Hematopoietic multipotent progenitor cell treated with erythropoietin and hydrocortisone succinate and interleukin-3 and kit ligand, for 4 days (in vitro differentiated cells): ENCODE data around the gene CLDN34.

ENCODE experiments used
- DNase-seq: peaks from one replicate; pipeline ENCODE4 v3.0.0-alpha.2; 2015

The CLDN34 gene

GRCh38 chrX:9983441-9983840 is 16.3 kb downstream of the CLDN34 start:
- DNase-seq, result no peak

DNA sequence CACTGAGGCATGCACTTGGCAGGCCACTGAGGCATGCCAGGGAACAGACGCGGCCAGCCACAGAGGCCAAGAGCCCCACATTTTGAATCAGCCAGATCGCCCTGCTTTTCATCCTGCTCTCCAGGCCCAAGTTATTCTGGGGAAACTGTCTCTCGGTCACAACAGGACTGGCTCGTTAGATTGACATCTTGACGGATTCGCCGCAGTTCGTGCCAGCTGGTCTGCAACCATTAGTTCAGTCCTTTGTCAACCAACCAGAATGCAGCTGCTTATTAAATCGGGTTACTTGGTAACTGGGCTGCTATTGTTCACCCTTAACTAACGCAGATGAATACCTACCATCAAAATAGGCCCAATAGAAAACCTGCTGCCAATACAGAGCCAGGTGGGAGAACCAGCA is 16.7 kb downstream of the CLDN34 start:
- DNase-seq, result no peak

DNA sequence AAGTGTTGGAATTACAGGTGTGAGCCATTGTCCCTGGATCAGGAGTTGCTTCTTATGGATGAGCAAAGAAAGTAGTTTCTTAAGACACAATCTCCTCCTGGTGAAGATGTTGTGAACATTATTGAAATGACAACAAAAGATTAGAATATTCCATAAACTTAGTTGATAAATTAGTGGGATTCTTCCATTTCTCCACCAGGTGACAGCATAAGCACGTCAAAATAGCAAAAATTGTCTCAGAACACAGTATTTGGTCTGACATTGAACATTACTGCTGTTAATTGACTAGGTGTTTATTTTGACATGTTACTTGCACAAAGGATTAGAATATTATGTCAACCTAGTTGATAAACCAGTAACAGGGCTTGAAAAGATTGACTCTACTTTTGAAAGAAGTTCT is 21.6 kb downstream of the CLDN34 start:
- peak; percentile 55 for DNase-seq

- DNase-seq, result no peak
Measured at GRCh38 chrX:9992061-9992460, 24.9 kb downstream of the CLDN34 start.

GRCh38 chrX:9992724-9993123 is 25.6 kb downstream of the CLDN34 start:
- no peak for DNase-seq

DNA sequence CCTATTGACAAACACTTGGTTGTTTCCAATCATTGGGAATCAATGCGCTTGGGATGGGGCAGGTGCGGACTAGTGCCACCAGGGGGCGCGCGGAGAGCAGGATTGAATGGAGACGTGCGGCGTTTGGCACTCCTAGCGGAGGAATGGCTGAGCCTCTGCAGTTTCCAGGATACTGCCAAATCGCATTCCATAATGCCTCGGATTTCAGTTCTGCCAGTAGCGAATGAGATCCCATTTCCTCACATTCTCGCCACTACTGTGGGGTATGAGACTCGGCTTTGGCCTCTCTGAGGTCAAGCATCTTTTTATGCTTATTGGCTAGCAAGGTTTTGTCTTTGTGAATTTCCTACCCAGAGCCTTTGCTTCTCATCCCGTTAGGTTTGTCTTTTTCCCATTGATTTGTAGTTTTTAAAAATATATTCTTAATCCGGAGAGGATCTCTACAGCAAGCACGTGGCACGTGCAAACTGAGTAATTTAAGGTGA is 28.7 kb downstream of the CLDN34 start:
- DNase-seq, result peak; percentile 79

- DNase-seq, result no peak
Measured at GRCh38 chrX:9997041-9997440, 29.9 kb downstream of the CLDN34 start.

GRCh38 chrX:9997524-9997923 is 30.4 kb downstream of the CLDN34 start:
- no peak for DNase-seq

DNA sequence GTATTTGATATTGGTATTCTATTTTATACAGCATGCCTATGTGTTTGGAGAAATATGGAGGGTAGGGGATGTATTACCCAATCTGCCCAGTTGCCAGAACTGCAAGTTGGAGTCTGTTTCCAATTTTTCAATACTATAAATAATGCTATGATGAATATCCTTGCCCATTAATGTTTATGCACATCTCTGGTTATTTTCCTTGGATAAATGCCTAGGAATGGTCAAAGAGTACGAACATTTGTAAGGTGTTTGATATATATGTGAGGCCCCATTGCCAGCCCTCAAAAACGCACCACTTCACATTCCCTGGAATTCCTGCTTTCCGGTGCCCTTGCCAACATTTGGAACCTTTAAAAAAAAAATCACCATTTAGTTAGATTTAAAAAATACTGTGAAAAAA is 34.3 kb downstream of the CLDN34 start:
- DNase-seq, result no peak

DNA sequence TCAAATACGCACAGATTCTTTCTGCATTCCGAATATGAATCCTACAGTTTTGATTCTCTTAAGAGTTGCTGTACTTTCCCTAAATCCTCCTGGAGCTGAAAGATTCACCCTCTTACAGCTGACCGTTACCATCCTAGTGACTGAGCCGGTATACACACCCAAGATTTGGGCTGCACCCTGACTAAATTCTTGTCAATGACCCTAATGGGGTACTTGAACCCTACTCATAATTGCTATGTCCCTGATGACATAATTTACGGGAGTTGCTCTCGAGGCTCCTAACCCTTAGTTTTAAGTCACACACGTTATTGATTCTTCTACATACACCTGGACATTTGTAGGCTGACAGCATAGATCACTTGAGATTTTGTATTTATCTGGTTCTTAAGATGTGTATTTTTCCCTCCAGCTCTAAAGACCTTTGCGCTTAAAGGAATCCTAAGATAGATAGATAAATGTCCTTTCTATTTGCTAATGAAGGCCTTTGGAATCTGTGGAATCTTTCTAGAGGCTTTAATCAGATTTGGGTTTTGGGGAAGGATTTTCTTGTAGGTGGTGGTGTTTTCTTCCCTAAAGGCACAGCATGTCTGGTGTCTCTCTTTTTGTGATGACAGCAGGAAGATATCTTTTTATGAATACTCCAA is 37.8 kb downstream of the CLDN34 start:
- DNase-seq, result no peak

DNA sequence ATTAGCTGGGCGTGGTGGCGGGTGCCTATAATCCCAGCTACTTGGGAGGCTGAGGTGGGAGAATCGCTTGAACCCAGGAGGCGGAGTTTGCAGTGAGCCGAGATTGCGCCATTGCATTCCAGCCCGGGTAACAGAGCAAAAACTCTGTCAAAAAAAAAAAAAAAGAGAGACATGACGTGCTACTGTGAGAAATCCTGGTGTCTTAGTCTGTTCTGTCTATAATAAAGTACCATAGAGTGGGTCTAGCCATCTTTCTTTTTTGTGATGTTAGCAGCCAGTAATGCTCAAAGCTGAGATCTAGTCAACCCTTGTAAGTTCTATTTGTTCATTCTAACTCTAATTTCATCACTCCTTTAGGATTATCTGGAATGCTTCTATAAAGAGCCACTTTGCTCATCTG is 38.9 kb downstream of the CLDN34 start:
- DNase-seq, result no peak

- no peak for DNase-seq
Measured at GRCh38 chrX:10006770-10007169, 39.6 kb downstream of the CLDN34 start.

DNA sequence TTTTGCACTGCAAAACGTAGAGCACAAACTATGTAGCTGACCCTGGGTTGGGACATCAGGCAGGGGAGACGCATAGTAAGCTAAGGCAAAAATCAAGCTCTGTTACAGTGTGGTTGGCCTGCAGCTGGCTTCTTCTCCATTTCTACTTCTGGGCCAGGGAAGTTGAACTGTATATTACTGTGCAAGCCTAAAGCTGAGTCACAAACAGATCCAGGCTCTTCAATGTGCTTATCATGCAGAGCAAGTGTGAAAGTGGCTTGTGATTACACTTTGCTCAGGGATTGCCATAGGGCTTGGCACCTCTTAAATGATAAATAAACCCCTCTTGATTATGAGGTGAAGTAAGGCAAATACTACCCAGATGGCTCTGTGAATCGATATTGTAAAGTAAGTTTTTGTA is 40.5 kb downstream of the CLDN34 start:
- DNase-seq, result peak; percentile 86

GRCh38 chrX:10008483-10009056 is 41.4 kb downstream of the CLDN34 start:
- DNase-seq, result no peak

- DNase-seq, result no peak
Measured at GRCh38 chrX:10009741-10010140, 42.6 kb downstream of the CLDN34 start.

- DNase-seq, result no peak
Measured at GRCh38 chrX:10010686-10011085, 43.5 kb downstream of the CLDN34 start.

- no peak for DNase-seq
Measured at GRCh38 chrX:10011261-10011931, 44.2 kb downstream of the CLDN34 start.

GRCh38 chrX:10011991-10012390 is 44.8 kb downstream of the CLDN34 start:
- peak; percentile 49 for DNase-seq

DNA sequence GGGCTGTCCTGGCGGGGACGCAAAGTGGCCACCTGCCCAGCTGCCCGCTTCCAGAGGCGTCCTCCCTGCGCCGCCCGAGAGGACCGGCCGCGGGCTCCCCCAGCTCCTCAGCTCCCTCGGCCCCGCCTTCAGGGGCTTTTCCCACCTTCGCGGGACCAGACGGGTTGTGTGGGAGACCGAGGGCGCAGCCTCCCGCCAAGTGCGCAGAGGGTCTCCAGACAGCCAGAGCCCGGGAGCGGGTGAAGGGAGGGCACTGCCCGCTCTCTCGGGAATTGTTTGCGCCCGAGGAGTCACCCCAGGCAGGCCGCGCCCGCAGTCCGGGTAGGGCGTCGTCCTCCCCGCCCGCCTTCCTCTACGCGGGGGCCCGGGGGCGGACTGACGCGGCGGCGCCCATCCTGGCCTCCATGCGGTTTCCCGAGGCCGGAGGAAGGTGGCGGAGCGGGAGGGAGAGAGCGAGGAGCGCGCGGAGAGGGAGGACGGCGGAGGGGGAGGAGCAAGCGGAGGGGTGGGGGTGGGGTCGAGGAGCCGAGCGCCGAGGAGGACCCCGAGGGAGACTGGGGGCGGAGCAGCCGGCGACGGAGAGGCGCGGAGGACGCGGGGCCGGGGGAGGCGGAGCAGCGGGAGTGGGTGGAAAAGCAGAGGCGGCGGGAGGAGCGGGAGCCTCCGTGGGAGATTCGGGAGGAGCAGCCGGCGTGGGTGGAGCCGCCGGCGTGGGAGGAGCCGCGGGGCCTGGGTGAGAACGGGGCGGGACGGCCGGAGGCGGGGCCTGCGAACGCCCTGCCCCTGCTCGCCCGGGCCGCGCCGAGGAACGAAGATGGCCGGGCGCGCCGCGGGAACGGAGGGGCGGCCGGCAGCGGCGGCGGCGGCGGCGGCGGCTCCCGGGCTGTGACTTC is 47.5 kb downstream of the CLDN34 start:
- peak; percentile 92 for DNase-seq

DNA sequence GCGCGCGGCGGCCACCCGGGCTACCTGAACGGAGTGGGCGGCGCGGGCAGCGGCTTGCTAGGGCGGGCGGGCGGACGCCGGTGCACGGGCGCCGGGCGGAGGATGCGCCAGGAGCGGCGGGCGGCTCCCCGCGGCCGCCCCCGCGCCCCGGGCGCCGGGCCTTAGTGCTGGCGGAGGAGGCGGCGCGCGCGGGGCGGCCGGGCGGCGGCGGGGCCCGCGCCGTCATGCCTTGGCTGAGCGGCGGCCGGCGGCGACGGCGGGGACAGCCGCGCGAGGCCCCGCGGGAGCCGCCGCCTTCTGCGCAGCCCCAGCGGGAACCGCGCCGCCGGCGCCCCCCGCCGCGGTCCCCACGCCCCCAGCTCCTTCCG is 48.2 kb downstream of the CLDN34 start:
- DNase-seq, result no peak

DNA sequence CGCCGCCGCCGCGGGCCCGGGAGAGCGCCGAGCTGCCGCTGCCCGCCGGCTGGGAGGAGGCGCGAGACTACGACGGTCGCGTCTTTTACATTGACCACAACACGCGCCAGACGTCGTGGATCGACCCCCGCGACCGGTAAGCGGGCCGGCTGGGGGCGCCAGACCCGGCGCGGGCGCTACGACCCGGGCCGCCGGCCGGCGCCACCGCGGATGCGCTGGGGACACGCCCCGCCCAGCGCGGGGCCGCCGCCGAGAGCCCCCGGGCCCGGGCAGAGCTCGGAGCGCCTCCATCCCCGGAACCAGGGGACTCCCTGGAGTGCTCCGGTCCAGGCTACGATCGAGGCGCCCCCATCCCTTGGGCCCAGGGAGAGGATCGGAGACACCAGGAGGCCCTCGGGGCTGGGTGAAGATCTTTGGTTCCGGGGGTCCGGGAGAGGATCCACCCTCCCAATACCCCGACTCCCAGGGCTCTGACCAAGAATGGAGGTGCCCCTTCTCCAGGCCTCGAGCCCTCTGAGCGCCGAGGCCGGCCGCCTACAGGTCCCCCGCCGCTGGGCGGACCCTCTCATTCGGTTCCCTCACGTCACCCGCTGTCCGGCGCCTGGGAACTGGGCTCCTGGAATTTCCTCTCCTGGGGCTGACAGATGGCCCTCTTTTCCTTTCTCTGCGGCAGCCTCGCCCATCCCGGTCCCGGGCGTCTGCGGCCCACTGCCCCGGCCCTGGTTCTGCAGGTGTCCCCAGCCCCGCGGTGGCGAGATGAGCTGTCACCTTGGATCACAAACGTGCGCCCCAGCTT is 48.8 kb downstream of the CLDN34 start:
- DNase-seq, result peak; percentile 47

DNA sequence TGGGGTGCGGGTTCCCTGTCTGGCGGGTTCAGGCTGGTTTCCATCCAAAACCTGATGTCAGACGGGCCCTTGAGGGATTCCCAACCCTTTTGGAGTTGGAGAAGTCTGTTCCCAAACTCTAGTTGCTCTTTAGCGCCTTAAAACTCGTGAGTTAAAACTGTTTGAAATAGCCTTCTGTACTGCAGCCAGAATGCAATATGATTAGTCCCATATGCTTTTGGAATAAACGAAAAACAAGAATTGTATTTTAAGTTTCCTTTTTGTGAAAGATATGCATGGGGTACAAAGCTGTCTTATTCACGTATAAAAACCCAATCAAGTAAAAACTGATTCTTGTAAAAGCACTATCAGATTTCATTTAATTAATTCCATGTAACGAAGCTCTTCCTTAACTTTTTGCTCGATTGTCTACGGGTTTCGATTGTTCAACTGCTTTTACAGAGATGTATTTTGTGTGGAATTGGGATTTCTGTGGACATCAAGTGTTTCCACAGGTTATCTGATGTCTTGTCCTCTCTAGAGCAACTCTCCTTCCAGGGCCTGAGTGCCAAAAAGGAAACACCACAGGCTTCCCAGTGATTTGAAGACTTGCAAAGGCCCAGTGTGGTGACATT is 49.5 kb downstream of the CLDN34 start:
- no peak for DNase-seq
